Measurements from ENCODE around the gene PROC. TPM values are rescaled to one million over a fixed set of nuclear protein-coding genes. Genes with fewer than 3 reads are reported as not detected.

PROC gene
- total and polyA plus RNA-seq, 2 of the 8 experiments (the other 6 are each of a cell fraction or from before 2014, with no cell fraction given): 1.5 to 1.6 TPM

GRCh38 chr2:127423478-127423843 is 5.2 kb downstream of the PROC start:
- Histone ChIP-seq H4K20me1 (replicated peaks in 1 of 2; ENCODE audit: control insufficient read depth in 1 of 2, insufficient read depth in 2 of 2, low read length in 2 of 2) (peaks cover 0 to 2% of the 10 kb centered on the region in 2 experiments), H2BK5ac (ENCODE audit: low read depth, low read length) (no peak overlapping the region; the same call in 1 of the 2 replicates), H3K23ac (ENCODE audit: insufficient read length) (no peak overlapping the region), H2BK12ac (ENCODE audit: low read depth, low read length) (no peak overlapping the region), H3K9ac (replicated peaks in 1 of 4; ENCODE audit: extremely low read depth in 1 of 4, low read depth in 3 of 4, low read length in 3 of 4) (no peak overlapping the region), H3K79me1 (ENCODE audit: low read depth, low read length) (no peaks in the 10 kb centered on the region), H2BK15ac (ENCODE audit: low read length) (0 out of 2 replicates have a peak overlapping the region, but pooled peaks have one; percentile 81), H3K56ac (replicated peaks; ENCODE audit: insufficient read length, low read depth, low read length) (no peak overlapping the region), H3K79me2 (ENCODE audit: control insufficient read depth in 1 of 2, insufficient read depth in 2 of 2, low read length in 2 of 2) (no peaks in the 10 kb centered on the region), H3K23me2 (ENCODE audit: low read depth, low read length) (peaks cover 12% of the 10 kb centered on the region), H3K4ac (replicated peaks; ENCODE audit: insufficient read length, low read depth, low read length) (no peak overlapping the region), H2BK20ac (ENCODE audit: low read length) (no peak overlapping the region), H3K27ac (ENCODE audit: low read depth, low read length) (no peak overlapping the region), H2BK120ac (replicated peaks; ENCODE audit: low read depth, low read length) (no peak overlapping the region), H4K91ac (replicated peaks; ENCODE audit: insufficient read length, low read length) (no peak overlapping the region), H3K18ac (ENCODE audit: extremely low read depth, low read length) (no peak overlapping the region; the same call in 1 of the 2 replicates), H4K8ac (ENCODE audit: extremely low read depth, insufficient read depth, low read length) (no peak overlapping the region), H2AK5ac (ENCODE audit: low read depth, low read length) (no peak overlapping the region), H2AFZ (ENCODE audit: low read length) (peak overlapping the region; percentile 11; the same call in 1 of the 2 replicates), H3K27me3 (replicated peaks in 1 of 4; ENCODE audit: control insufficient read depth in 3 of 4, extremely low read depth in 1 of 4, insufficient read depth in 3 of 4, low read length in 3 of 4) (peaks cover 0 to 29% (median 27%) of the 10 kb centered on the region in 4 experiments; a peak in 6 of 7 replicates), H3K4me3 (ENCODE audit: extremely low read depth in 1 of 4, insufficient read depth in 2 of 4, low read depth in 3 of 4, low read length in 4 of 4) (peak overlapping the region; percentile 57 to 85 (median 59)), H3K14ac (ENCODE audit: insufficient read length) (no peak overlapping the region), H3K4me2 (ENCODE audit: insufficient read depth in 1 of 2, low read depth in 2 of 2, low read length in 2 of 2) (peak overlapping the region; percentile 87 to 97), H3K36me3 (ENCODE audit: control insufficient read depth in 2 of 4, insufficient read depth in 4 of 4, low read length in 3 of 4) (no peaks in the 10 kb centered on the region), H3K9me3 (ENCODE audit: insufficient read depth in 2 of 2, low read depth in 1 of 2, low read length in 1 of 2) (no peaks in the 10 kb centered on the region), H4K5ac (ENCODE audit: insufficient read length, low read depth, low read length) (no peak overlapping the region), H3K4me1 (replicated peaks in 1 of 4; ENCODE audit: control insufficient read depth in 3 of 4, insufficient read depth in 4 of 4, low read length in 3 of 4) (peaks cover 0 to 13% (median 5%) of the 10 kb centered on the region in 4 experiments; a peak in 5 of 7 replicates)
- WGBS, 2 experiments (ENCODE audit: extremely low coverage in 1 of 2, insufficient coverage in 1 of 2, insufficient read length in 1 of 2, insufficient replicate concordance in 2 of 2, low coverage in 1 of 2, low lambda C conversion rate in 2 of 2, missing lambda C conversion rate in 1 of 2): 3% methylated on average over 28 of the region's 29 CpGs; no CpG with 5 or more reads in 1 of the 2 experiments
- ChIA-PET POLR2A (ENCODE audit: partially characterized antibody) (interaction anchor here (1.2 to 1.7 kb wide), 7 partner anchors 9 to 129 kb away, joined by 3 to 5 read pairs (median 4); partner anchors contain the start of gene ERCC3), CTCF (ENCODE audit: partially characterized antibody) (interaction anchor here (1.5 to 9.2 kb wide), 6 partner anchors 7 to 99 kb away, joined by 3 to 74 read pairs (median 20); partner anchors contain the start of gene PROC)
- TF ChIP-seq KDM4A (IDR thresholded peaks at IDR 0.05; ENCODE audit: low read depth, low read length, severe bottlenecking): peak; percentile 60
- no peak for TF ChIP-seq YY1 (IDR thresholded peaks at IDR 0.05; ENCODE audit: low read depth, low read length)
- no peak for TF ChIP-seq GTF2F1 (IDR thresholded peaks at IDR 0.05; ENCODE audit: borderline replicate concordance, low read depth, low read length)
- no peak for TF ChIP-seq CBX5 (IDR thresholded peaks at IDR 0.05; ENCODE audit: low read depth, low read length)
- no peak for TF ChIP-seq EP300 (IDR thresholded peaks at IDR 0.05; ENCODE audit: borderline replicate concordance in 1 of 2, low read depth in 2 of 2, low read length in 2 of 2)
- TF ChIP-seq POLR2A (IDR thresholded peaks at IDR 0.05; ENCODE audit: control extremely low read depth in 1 of 2, low read depth in 2 of 2, low read length in 2 of 2): no peak
- TF ChIP-seq SIN3A (conservative IDR thresholded peaks at IDR 0.05 in 1 of 2, IDR thresholded peaks at IDR 0.05 in 1 of 2; ENCODE audit: low read depth in 1 of 2, low read length in 2 of 2): 0 out of 4 replicates have a peak, but pooled peaks of 1 of the 2 experiments have one; percentile 45
- TF ChIP-seq SUZ12 (IDR thresholded peaks at IDR 0.05; ENCODE audit: low read length): 0 out of 2 replicates have a peak, but pooled peaks have one; percentile 49
- peak in 1 of 2 experiments; percentile 77 for DNase-seq (ENCODE audit: low read depth in 1 of 2, low spot score in 2 of 2)
- no peak for FAIRE-seq
